HCT116 (cell line): ENCODE data around the gene DRAXIN.

Source experiments
- CTCF ChIP-seq, 3 experiments: fragments of 200-600 bp in 1 of 3; sonication (generic) in 1 of 3; IDR thresholded peaks in 2 of 3; conservative IDR thresholded peaks in 1 of 3; 2 replicates each; pipeline ENCODE4 v1.5.1; 2012 to 2017; ENCODE audit warnings: low read depth in 2 of 3, low read length in 2 of 3, antibody characterized with exemption in 1 of 3, borderline replicate concordance in 1 of 3, control low read depth in 1 of 3, mild to moderate bottlenecking in 1 of 3, mixed read lengths in 1 of 3, mixed run types in 1 of 3, moderate library complexity in 1 of 3; ENCODE audit not compliant: insufficient read depth in 1 of 3
- EGR1 ChIP-seq: IDR thresholded peaks from 2 replicates; pipeline ENCODE4 v1.6.1; 2012; ENCODE audit warnings: low read depth
- EZH2 ChIP-seq: fragments of 200-600 bp; sonication (generic); IDR thresholded peaks from 2 replicates; pipeline ENCODE4 v1.6.1; 2017; ENCODE audit warnings: antibody characterized with exemption, mixed run types
- EZH2phosphoT487 ChIP-seq: fragments of 200-600 bp; IDR thresholded peaks from 2 replicates; pipeline ENCODE4 v1.6.1; 2018; ENCODE audit warnings: antibody characterized with exemption, borderline replicate concordance
- POLR2A ChIP-seq: IDR thresholded peaks from 2 replicates; pipeline ENCODE4 v1.7.0; 2011; ENCODE audit warnings: borderline replicate concordance; ENCODE audit not compliant: insufficient read depth, insufficient read length; ENCODE audit errors: extremely low read depth
- POLR2AphosphoS5 ChIP-seq: IDR thresholded peaks from 2 replicates; pipeline ENCODE4 v1.6.1; 2011; ENCODE audit warnings: mild to moderate bottlenecking, low read depth, low read length, moderate library complexity
- SP1 ChIP-seq: IDR thresholded peaks from 2 replicates; pipeline ENCODE4 v1.6.1; 2012; ENCODE audit warnings: low read depth
- ZNF274 ChIP-seq: fragments of 200-500 bp; sonication (Bioruptor generic); IDR thresholded peaks from 2 replicates; pipeline ENCODE4 v1.6.1; 2014; ENCODE audit warnings: mild to moderate bottlenecking, low read depth, low read length, inconsistent platforms

DNA sequence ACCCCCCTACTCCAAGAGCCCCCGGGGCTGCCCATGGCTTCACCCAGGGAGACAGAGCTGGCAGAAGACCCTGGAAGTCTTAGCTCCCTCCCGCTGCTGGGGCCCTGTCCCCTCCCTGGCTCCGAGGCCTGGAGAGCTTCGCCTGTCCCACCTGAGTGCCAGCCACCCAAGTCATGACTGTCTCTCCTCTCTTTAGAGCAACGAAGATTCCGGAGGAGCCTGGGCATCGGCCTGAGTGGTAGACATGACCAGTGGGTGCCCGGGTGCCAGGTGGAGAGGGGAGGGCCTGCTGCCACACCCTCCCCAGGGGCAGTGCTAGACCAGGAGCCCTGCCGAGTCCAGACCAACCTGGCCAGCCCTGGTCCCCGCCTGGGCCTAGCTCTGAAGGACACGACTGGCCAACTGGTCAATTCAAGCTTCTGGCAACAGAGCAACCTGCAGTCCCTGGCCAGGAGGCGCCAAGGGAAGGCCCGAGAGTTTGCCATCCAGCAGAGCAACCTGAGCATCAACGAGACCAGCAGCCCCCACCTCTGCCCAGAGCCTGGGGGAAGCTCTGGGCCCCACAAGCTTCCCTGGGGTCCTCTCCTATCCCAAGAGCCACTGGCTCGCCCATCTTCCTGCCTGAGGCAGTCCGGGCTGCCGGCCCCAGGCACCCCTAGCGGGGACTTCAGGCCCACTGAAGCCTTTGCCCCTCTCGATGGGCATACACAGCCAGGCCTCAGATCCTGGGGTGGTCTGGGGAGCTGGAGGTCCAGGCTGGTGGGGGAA is 74.3 kb downstream of the DRAXIN start:
- no peak for TF ChIP-seq CTCF (IDR thresholded peaks at IDR 0.05 in 2 of 3, conservative IDR thresholded peaks at IDR 0.05 in 1 of 3; ENCODE audit: borderline replicate concordance in 1 of 3, insufficient read depth in 1 of 3, low read depth in 2 of 3, low read length in 2 of 3)
- no peak for TF ChIP-seq POLR2A
- TF ChIP-seq SP1: no peak
- TF ChIP-seq EGR1: no peak
- TF ChIP-seq ZNF274: no peak
- no peak for TF ChIP-seq EZH2
- TF ChIP-seq POLR2AphosphoS5: no peak
- no peak for TF ChIP-seq EZH2phosphoT487
